IMR-90 (cell line): ENCODE measurements around the gene CIDEA.

Source experiments
- BHLHE40 ChIP-seq: fragments of 150-350 bp; IDR thresholded peaks from 2 replicates; pipeline ENCODE4 v1.6.1; 2016; ENCODE audit warnings: mild to moderate bottlenecking, low read depth, low read length
- FOS ChIP-seq: fragments of 150-350 bp; IDR thresholded peaks from 2 replicates; pipeline ENCODE4 v1.6.1; 2016; ENCODE audit warnings: low read depth, low read length
- MAFK ChIP-seq: IDR thresholded peaks from 2 replicates; pipeline ENCODE4 v1.6.1; 2012; ENCODE audit warnings: low read depth, low read length, improper control_type of control experiment
- POLR2A ChIP-seq: IDR thresholded peaks from 2 replicates; pipeline ENCODE4 v1.6.1; 2012; ENCODE audit warnings: mild to moderate bottlenecking, low read depth, low read length
- RAD21 ChIP-seq: IDR thresholded peaks from 2 replicates; pipeline ENCODE4 v1.6.1; 2012; ENCODE audit warnings: low read length, improper control_type of control experiment
- RFX5 ChIP-seq: IDR thresholded peaks from 2 replicates; pipeline ENCODE4 v1.8.0; 2012; ENCODE audit warnings: low read depth, mild to moderate bottlenecking, low read length, moderate library complexity
- SMC3 ChIP-seq: fragments of 150-350 bp; IDR thresholded peaks from 2 replicates; pipeline ENCODE4 v1.6.1; 2016; ENCODE audit warnings: low read depth, mild to moderate bottlenecking, antibody characterized with exemption, low read length, moderate library complexity
- TF ChIP-seq, protein P1 (sequence below): conservative IDR thresholded peaks from 2 replicates; pipeline ENCODE4 v1.5.1; 2012; ENCODE audit warnings: mild to moderate bottlenecking, low read depth, low read length, improper control_type of control experiment
- TF ChIP-seq, protein P2 (sequence below): fragments of 150-350 bp; IDR thresholded peaks from 2 replicates; pipeline ENCODE4 v1.6.1; 2017; ENCODE audit warnings: mild to moderate bottlenecking, antibody characterized with exemption, low read length, low read depth

DNA sequence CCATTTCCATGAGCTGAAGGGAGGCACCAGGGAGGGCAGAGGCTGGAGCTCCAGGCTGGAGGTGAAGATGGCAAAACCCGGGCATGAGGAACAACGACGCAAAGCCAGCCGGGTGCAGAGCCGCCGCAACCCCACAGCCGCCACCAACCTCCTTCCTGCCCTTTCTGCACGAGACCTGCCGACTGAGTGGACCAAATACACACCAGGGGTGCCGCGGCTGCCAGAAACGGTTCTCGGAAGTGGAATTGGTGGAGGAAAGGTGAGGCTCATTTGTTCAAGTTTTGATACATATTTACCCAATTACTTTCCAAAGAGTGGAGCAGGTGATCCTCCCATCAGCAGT, 8.4 kb upstream of the CIDEA start:
- TF ChIP-seq SMC3 = no peak
- TF ChIP-seq POLR2A = no peak
- no peak for TF ChIP-seq FOS
- TF ChIP-seq MAFK = no peak
- TF ChIP-seq, protein P1, sequence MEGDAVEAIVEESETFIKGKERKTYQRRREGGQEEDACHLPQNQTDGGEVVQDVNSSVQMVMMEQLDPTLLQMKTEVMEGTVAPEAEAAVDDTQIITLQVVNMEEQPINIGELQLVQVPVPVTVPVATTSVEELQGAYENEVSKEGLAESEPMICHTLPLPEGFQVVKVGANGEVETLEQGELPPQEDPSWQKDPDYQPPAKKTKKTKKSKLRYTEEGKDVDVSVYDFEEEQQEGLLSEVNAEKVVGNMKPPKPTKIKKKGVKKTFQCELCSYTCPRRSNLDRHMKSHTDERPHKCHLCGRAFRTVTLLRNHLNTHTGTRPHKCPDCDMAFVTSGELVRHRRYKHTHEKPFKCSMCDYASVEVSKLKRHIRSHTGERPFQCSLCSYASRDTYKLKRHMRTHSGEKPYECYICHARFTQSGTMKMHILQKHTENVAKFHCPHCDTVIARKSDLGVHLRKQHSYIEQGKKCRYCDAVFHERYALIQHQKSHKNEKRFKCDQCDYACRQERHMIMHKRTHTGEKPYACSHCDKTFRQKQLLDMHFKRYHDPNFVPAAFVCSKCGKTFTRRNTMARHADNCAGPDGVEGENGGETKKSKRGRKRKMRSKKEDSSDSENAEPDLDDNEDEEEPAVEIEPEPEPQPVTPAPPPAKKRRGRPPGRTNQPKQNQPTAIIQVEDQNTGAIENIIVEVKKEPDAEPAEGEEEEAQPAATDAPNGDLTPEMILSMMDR = no peak
- TF ChIP-seq RAD21 = no peak
- TF ChIP-seq, protein P2, sequence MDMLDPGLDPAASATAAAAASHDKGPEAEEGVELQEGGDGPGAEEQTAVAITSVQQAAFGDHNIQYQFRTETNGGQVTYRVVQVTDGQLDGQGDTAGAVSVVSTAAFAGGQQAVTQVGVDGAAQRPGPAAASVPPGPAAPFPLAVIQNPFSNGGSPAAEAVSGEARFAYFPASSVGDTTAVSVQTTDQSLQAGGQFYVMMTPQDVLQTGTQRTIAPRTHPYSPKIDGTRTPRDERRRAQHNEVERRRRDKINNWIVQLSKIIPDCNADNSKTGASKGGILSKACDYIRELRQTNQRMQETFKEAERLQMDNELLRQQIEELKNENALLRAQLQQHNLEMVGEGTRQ = no peak
- TF ChIP-seq BHLHE40 = no peak
- no peak for TF ChIP-seq RFX5
